GM18526 (cell line): Measurements from ENCODE around the gene IL17B.

Source experiments
- POLR2A ChIP-seq: IDR thresholded peaks from 3 replicates; pipeline ENCODE4 v1.6.1; 2011; ENCODE audit not compliant: insufficient read length; ENCODE audit errors: extremely low read depth

Gene IL17B

DNA sequence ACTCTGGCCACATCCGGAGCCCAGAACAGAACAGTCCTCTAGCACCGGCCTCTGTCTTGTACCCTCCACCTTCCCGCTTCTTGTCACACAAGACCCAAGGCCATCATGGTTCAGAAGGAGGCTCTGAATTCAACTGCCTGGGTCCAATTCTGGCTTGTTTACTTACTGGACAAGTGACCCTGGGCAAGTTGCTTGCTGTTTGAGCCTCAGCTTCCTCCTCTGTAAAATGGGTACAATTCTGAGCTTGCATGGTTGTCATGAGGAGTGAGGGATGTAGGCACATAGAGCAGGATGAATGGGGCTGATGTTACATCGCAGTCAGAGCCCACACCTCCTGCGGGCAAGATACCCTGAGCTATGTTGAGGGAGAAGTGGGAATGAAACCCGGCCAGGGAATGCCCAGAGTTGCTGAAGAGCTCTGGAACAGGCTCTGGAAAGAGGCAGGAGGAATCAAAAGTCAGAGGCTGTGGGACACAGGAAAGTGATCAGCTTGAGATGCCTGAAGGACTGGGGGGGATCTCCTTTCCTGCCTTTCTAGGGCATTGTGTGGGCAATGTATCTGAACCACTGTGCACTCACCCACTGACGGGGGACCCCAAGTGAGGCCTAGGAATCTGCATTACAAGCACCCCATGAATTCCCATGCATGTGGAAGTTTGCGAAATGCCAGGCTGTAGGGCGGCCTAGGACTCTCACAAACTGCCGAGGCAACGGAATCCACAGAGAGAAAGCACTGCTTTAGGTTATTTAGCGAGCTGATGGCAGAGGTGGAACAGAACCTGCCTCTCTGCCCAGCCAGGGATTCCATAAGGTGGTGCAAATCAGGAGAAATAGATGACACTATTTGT, 29.4 kb upstream of the IL17B start:
- TF ChIP-seq POLR2A: no peak

DNA sequence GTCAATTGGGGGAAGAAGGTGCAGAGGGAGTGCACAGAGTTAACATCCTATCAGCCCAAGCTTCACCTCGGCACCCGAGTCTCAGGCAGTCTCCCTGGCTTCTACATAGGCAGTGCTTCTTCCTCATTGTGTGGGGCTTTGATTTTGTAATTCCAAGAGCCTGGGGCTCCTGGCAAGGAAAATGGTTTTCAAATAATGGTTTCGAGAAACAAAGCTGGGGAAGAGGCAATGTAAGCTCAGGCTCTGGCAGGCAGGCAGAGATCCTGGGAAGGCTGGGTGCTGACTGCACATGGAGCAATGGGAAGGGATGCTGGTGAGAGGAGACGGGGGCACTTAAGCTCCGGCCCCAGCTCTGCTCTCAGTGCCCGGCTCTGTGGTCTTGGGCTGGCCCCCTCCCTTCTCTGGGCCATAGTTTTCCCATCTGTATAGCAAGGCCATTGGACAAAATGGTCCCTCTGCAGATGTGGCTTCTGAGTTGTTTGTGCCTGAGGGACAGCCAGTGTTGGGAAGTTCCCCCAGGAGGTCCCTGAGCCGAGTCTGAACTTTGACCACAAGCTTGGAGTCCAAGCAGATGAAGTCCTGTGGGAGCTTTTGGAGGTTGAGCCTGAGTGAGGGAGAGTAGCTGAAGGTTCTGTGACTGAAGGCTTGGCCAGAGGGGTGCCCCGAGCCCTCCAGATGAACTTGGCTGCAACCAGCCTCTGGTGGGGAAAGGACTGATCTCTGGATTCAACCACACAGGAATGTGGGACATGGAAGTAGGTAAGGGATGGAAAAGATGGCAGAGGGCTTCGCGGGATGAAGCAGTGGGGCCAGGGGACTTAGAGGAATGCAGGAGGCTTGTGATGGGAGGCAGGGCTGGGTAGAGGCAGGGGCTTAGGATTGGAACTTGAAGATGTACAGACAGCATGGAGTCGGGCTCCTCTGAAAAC, 28.5 kb upstream of the IL17B start:
- no peak for TF ChIP-seq POLR2A

DNA sequence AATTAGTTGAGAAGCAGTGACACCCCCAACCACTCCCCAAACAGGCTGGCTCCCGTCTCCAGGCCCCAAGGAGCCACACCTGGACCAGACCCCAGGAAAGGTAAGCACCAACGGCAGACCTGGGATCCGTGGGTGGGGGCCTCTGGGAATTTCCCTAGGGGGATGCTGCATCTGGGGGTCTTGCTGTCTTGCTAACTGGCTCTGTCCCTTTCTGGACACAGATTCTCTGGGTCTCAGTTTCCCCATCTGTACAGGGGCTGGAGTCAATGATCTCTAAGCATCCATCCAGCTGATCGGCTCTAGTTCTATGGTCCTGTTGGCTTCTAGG, 27.9 kb upstream of the IL17B start:
- no peak for TF ChIP-seq POLR2A

DNA sequence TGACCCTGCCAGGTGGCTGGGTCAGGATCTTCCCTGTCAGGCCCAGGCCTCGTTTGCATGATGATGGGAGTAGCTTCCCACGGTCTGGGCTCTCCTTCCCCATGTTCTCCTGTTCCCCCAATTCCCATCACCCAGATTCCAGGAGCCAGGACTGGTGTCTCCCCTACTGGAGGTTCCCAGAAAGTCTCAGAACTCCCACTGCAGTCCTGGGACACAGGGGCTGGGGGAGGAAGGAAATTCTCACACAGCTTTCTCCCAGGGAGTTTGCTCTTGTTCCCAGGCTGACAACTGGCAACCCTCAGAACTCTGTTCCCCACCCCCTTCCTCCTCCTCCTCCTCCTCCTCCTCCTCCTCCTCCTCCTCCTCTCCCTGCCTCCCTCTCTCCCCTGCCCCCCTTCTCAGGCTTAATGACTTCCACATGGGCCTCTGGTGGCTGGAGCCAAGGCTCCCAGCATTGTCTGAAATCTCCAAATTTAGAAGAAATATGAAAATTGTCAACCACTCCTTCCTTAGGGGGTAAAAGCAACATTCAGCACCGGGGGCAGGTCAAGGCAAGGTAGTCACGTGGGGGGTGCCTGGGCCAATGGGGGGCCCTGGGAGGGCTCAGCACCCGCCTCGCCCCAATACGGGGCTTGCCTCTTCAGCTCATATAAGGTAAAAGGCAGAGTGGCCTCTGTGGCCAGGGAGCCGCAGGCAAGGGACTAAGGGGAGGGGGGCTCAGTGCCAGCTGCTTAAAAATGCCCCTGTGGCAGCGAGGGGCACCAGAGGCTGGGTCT, 27.3 kb upstream of the IL17B start:
- TF ChIP-seq POLR2A: no peak

DNA sequence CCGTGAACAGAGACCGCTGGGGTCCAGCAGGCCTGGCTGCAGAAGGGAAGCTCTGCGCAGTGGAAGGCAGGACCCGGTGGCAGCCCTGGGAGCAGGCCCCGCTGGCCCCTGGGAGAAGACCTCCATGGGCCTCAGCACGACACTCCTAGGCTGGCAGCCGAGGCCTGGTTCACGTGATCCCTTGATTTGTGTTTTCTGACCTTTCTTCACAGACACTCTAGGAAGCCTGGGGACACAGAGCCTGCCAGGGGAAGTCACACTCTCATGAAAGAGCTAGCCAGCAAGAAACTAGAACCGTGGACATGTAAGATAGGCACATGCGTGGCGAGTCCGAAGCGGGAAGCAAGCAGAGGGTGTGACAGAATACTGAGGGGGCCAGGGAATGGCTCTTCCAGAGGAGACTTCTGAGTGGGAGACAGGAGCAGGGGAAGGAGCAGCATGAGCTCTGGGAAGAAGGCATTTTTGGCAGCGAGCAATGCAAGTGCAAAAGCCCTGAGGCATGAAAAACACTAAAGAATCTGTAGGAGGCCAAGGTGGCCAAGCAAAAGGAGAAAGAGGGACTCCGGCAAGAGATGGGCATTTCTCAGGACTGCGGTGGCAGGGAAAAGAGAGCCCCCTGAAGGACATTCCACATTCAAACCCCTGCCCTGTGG, 26.6 kb upstream of the IL17B start:
- TF ChIP-seq POLR2A: no peak

DNA sequence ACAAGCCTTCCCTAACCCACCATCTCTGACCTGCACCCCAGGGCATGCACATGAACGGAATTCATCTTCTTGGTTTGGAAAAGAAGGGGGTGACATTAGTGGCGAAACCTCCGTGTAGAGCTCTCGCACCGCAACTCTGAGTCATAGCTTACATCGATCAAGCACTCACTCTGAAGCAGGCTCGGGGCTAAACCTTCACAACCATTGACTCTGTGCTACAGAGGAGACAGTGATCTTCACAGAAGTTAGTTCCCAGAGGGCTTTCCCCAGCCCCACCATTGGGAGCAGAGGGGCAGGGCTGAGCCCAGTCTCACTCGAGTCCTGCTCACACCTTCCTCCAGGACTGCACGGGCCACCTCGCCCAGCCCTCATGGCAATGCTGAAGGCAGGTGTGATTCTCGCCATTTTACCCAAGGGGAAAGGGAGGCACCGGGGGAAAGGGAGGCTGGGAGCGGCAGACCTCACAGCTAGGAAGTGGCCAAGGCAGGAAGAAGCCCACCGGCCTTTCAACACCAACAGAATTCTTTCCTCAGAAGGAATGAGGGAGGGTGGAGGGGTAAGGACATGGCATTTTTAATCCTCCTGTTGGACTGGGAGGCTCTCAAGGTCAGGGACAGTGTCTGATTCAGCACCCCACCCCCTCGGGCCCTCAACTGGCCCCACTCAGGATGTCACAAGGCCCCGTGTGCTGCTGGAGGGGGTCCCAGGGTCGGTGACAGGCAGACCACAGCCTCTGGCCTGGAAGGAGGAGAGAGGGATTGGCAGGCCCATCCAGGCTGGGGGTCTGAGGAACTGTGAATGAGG, 25.9 kb upstream of the IL17B start:
- no peak for TF ChIP-seq POLR2A

DNA sequence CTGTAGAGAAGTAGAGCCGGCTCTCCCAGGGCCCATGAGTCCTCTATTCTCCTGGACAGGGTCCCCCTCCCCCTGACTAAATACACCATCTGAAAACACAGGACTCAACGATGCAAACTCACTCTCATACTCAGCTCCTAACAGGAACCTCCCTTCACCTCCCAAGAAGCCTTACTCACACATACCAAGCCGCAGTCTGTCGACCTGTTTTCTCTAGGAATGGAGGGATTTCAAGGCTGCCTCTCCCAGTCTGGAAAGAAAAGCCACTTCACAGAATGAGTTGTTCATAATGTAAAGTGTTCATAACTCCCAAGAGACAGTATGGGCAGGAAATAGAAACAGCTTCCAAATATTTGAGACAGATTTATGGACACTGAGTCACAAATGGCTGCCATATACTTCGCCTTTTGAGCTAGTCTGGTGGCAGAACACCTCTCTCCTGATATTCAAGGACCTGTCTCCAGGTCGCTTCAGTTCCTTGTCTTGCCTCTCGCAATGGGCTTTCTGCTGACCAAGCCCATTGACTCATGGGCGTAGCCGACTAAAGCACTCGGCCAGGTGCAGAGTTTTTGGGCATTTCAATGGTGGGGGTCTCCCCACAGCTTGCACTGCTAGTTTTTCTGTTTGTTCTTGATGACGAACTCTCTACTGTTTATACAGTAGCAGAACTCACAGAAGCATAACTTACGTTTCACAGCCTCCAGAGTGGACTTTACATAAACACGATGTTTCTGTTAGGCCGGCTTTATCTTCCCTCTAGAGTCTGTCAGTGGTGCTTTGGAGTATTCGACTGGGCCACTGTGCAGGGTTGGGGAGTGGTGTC, 25.0 kb upstream of the IL17B start:
- TF ChIP-seq POLR2A: no peak

DNA sequence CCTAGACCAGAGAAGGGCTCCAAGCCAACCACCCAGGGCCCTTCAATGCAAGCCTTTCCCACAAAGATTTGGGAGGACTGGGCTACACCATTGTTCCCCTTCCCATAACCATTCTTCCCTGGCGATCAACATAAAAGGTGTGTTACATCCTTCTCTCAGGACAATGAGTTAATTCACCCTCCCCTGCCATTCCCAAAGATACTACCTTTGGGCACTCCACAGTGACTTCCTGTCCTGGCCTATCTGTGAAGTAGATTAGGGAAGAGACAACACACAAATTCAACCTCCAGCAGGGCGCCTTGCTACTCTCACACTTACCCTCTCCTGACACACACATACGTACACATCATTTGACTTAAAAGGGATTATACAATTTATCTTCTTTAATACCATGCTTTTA, 23.2 kb upstream of the IL17B start:
- TF ChIP-seq POLR2A: no peak

DNA sequence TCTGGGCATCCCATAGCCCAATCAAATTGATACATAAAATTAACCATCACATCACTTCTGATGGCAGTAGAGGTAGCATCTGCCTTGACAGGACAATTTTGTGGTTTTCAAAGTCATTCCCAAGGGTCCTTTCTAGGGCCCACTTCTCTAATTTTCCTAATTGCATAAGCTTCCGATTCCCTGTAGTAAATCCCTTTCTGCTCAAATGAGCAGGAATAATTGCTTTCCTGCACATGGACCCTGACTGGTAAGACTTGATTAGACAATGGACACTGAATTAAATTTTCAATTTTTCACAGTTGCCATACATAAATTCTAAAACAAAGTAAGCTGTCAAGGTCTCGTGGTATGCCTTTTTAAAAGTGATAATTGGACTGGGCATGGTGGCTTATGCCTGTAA, 22.0 kb upstream of the IL17B start:
- no peak for TF ChIP-seq POLR2A

DNA sequence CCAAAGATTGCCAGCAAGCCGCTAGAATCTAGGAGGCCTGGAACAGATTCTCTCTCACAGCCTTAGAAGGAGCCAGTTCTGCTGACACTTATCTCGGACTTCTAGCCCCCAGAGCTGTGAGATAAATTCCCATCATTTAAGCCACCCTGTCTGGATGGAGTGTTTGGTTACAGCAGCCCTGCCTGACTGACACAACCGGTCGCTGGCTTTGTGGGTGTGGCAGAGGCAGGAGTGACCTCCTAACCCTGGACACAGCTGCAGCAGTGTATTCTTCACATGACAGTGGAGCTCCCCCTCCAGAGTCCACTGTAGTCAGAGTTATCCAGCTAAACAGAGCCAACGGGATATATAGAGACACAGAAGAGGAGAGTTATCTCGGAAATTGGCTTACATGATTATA, 21.2 kb upstream of the IL17B start:
- TF ChIP-seq POLR2A: no peak

DNA sequence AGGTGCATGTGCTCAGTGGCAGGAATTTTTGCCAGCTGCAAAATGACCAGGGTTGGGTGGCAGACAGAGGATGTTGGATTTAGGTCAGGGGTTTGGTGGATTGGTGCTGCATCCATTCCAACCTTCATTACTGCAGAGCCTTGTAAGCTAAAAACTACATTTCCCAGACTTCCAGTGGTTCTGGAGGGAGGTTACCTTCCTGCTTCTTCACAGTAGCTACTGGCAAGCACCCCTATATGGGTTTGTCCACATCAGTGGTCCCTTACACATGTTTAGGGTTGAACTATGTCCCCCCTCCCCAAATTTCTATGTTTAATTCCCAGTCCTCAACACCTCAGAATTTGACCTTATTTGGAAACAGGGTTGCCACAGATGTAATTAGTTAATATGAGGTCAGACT, 20.7 kb upstream of the IL17B start:
- TF ChIP-seq POLR2A: no peak

DNA sequence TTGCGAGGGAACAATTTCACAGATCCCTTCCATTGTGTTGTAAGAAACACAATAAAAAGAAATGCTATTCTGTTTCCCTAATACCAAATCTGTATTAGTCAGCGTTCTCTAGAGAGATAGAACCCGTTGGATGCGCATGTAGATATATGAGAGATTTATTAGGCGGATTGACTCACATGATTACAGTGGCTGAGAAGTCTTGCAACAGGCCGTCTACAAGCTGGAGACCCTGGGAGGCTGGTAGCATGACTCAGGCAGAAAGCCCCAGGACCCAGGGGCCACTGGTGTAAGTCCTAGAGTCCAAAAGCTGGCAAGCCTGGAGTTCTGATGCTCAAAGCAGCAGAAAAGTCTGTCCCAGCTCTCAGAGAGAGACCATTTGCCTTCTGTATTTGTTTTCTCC, 18.4 kb upstream of the IL17B start:
- TF ChIP-seq POLR2A: no peak

DNA sequence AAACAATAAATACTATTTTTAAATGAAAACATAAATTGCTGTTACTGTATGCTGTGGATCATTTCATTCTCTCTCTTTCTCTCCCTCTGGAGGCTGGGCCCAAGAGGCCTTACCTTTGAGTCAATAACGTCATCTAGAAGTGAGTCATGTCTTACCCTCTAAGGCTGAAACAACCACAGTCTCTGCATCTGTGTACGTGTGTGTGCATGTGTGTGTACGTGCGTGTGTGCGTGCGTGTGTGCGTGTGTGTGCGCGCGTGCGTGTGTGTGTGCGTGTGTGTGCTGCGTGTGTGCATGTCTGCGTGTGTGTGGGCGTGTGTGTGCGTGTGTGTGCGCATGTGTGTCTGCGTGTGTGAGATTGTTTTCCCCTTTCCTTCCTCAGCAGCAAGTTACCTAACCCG, 13.6 kb upstream of the IL17B start:
- TF ChIP-seq POLR2A: no peak
